Thyroid gland (tissue), 4 donors: ENCODE measurements around the gene PHACTR3. TPM values are rescaled to one million over a fixed set of nuclear protein-coding genes. Genes with fewer than 3 reads are reported as not detected.

Experiments used
- DNase-seq, 2 donors: peaks; one replicate each; pipeline ENCODE4 v3.0.0-alpha.2; 2019
- H3K27ac ChIP-seq, 3 donors: fragments of 200-600 bp; sonication (generic); 1 replicate in 2 of 3; 2 replicates in 1 of 3; pipeline ENCODE4 v1.5.1; 2016 to 2019; ENCODE audit warnings: mild to moderate bottlenecking in 1 of 3, moderate library complexity in 1 of 3
- H3K27me3 ChIP-seq: fragments of 200-600 bp; sonication (generic); one replicate; pipeline ENCODE4 v1.5.1; 2019
- H3K36me3 ChIP-seq, 2 donors: fragments of 200-600 bp; sonication (generic); one replicate each; pipeline ENCODE4 v1.5.1; 2016 to 2019
- H3K4me1 ChIP-seq, 2 donors: fragments of 200-600 bp; sonication (generic); one replicate each; pipeline ENCODE4 v1.5.1; 2017 to 2019
- H3K4me3 ChIP-seq, 3 donors: fragments of 200-600 bp; sonication (generic); replicated peaks in 1 of 3; 1 replicate in 2 of 3; 2 replicates in 1 of 3; pipeline ENCODE4 v1.5.1; 2016; ENCODE audit warnings: mild to moderate bottlenecking in 1 of 3
- H3K9me3 ChIP-seq: fragments of 200-600 bp; sonication (generic); one replicate; pipeline ENCODE4 v1.5.1; 2017
- CTCF ChIP-seq, 6 experiments: fragments of 200-600 bp in 3 of 6; fragments of 450-650 bp in 3 of 6; sonication (generic) in 3 of 6; IDR thresholded peaks; one replicate each; pipeline ENCODE4 v1.5.1; 2016 to 2019; ENCODE audit warnings: antibody characterized with exemption in 6 of 6, mild to moderate bottlenecking in 2 of 6, inconsistent platforms in 1 of 6, moderate library complexity in 1 of 6
- POLR2A ChIP-seq, 2 donors: fragments of 450-650 bp; IDR thresholded peaks; one replicate each; pipeline ENCODE4 v1.6.1; 2017; ENCODE audit warnings: antibody characterized with exemption in 2 of 2, mild to moderate bottlenecking in 2 of 2, moderate library complexity in 1 of 2
- WGBS, 2 donors: methylation state at CpG; one replicate each; pipeline ENCODE4 v1.1.5; 2017; 5-methylcytosine and 5-hydroxymethylcytosine counted together
- intact Hi-C: fragments of 100-400 bp; cut with DNase I; formaldehyde crosslinking; loops from one replicate; pipeline ENCODE4 v1.15.1; 2023
- total RNA-seq, 4 donors: library from RNA; depleted of rRNA; stranded (reverse); fragments of >200 nt; gene quantifications; one replicate each; pipeline ENCODE4 v1.2.3, GENCODE V29; 2016

The PHACTR3 gene
- total RNA-seq, 4 donors from 2014 or later: 2.4 TPM; not detected in 3

DNA sequence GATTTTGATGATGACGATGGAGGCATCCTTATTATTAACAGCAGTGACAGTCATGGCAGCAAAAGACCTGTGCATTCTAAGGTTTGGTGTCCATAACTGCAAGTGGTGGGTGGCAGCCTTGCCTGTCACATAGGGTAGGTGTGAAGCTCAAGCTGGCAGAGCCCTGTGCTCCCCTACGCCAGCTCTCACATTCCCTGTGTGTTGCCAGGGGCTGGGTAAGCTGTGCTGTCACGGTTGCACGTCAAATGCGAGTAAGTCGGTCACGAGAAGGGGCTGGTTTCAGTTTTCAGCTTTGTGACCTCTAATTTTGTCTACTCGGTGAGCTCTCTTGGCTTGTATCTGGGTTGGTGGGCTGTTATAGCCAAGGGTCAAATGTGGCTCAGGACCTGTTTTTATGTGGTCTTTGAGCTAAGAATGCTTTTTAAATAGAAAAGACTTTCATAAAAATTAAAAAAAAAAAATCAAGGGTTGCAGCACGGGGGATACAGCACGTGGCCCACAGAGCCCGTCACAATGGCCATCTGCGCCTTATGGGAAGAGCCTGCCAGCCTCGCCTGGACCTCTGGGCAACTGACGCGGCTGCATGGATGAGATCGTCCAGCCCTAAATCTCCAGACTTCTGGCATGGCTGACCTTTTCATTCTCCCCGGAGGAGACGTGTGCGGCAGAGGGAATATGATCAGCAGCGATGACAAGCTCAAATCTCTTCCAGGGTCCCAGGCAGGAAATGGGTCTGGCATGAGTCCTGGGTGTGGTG is 148.5 kb downstream of the PHACTR3 start:
- no peak overlapping the region for H3K27ac ChIP-seq
- no peaks in the 10 kb centered on the region for H3K27me3 ChIP-seq
- no peak for DNase-seq
- TF ChIP-seq CTCF (IDR thresholded peaks at IDR 0.05): no peak
- no peak for TF ChIP-seq POLR2A (IDR thresholded peaks at IDR 0.05)
- 69% methylated on average over 19 to 20 of the region's 20 CpGs for WGBS, 2 donors
- H3K9me3 ChIP-seq: no peaks in the 10 kb centered on the region
- peaks cover 0 to 3% of the 10 kb centered on the region in 2 donors for H3K4me1 ChIP-seq
- H3K4me3 ChIP-seq: no peak overlapping the region
- H3K36me3 ChIP-seq: no peaks in the 10 kb centered on the region
- intact Hi-C loops: no loop called here

DNA sequence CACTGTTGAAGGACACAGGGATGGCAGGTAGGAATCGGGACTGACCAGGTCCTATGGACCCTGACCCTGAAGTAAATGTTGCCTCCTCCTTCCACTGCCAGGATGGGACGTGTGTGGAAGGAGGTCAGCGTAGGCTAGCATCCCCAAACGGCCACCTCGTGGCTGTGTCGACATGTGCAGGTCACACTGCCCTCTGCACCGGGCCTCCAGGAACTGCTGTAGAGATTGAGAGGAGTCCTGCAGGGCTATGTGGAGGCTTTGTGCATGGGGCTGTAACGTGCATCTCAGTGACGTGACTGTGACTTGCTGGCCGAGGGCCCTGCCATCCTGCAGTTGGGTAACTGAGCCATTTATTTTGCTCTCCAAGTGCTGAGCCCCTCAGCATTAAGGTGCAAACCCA is 149.5 kb downstream of the PHACTR3 start:
- no peak overlapping the region for H3K27ac ChIP-seq
- H3K9me3 ChIP-seq: no peaks in the 10 kb centered on the region
- intact Hi-C loops: no loop called here
- H3K27me3 ChIP-seq: no peaks in the 10 kb centered on the region
- no peaks in the 10 kb centered on the region for H3K36me3 ChIP-seq
- H3K4me1 ChIP-seq: peaks cover 0 to 1% of the 10 kb centered on the region in 2 donors
- DNase-seq: no peak
- WGBS, 2 donors: 66 to 76% methylated on average over 9 to 10 of the region's 10 CpGs
- TF ChIP-seq CTCF (IDR thresholded peaks at IDR 0.05) (no peak), POLR2A (IDR thresholded peaks at IDR 0.05) (no peak)
- no peak overlapping the region for H3K4me3 ChIP-seq

DNA sequence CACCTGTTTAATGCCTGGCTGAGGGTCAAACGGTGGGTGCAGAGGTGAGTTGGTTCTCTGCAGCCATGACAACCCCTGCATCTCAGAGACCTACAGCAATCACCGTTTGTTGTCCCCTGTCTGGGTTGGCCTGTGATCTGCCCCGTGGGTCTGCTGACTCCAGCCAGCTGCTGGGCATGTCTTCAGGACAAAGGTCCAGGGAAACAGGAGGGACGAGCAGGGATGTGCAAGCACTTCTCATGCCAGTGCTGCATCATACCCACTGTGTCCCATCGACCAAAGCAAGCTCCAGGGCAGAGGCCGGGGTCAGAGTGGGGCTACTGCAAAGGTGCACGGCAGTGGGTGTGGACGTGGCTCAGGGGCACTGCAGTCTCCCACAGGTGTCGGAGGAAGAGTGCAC is 150.2 kb downstream of the PHACTR3 start:
- no peak for TF ChIP-seq CTCF (IDR thresholded peaks at IDR 0.05)
- TF ChIP-seq POLR2A (IDR thresholded peaks at IDR 0.05): no peak
- no peaks in the 10 kb centered on the region for H3K27me3 ChIP-seq

DNA sequence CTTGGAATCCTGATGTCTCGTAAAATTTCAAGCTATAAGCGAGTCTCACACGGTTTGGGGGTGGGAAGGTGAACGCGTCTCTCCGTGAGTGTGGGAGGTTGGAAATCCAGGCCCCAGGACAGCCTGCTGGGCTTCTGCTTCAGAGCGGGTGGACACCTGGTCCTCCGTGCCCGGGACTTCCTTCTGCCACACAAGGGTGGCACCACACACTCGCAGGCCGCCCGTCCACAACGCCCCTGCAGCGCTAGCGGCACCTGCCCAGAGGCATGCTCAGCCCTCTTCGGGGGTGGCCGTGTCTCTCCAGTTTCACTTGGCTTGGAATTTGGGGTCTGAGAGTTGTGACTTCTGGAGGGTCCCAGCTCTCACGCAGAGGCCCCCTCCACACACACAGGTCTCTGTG is 151.9 kb downstream of the PHACTR3 start:
- Histone ChIP-seq H3K9me3 (no peaks in the 10 kb centered on the region), H3K36me3 (no peaks in the 10 kb centered on the region), H3K4me3 (no peak overlapping the region), H3K27me3 (no peaks in the 10 kb centered on the region), H3K4me1 (no peaks in the 10 kb centered on the region), H3K27ac (no peak overlapping the region)
- WGBS, 2 donors: 89 to 90% methylated on average over 17 to 18 of the region's 18 CpGs
- no peak for DNase-seq
- intact Hi-C loops: no loop called here
- TF ChIP-seq CTCF (IDR thresholded peaks at IDR 0.05) (no peak), POLR2A (IDR thresholded peaks at IDR 0.05) (no peak)

More for the DNA sequence above, 150.2 kb downstream of the PHACTR3 start:
- Histone ChIP-seq H3K27ac (no peak overlapping the region), H3K4me1 (no peaks in the 10 kb centered on the region), H3K4me3 (no peak overlapping the region), H3K36me3 (no peaks in the 10 kb centered on the region), H3K9me3 (no peaks in the 10 kb centered on the region)
- no peak for DNase-seq
- WGBS, 2 donors: 60 to 66% methylated on average over 9 of the region's 9 CpGs
- intact Hi-C loops: no loop called here

DNA sequence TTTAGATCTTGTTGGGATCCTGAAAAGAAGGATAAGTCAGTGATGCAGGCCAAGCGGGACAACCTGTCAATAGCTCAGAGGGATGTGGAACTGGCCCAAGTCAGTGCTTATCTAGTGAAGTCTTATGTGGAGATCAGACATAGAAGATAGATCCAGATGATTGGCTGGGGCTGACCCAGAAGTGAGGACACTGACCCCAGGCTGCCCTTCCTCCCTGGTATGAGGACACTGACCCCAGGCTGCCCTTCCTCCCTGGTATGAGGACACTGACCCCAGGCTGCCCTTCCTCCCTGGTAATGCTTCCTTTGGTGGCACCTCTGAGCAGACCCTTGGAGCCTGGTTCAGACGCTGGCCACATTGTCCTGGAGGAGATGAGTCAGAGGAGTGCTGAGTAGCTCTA is 159.7 kb downstream of the PHACTR3 start:
- Histone ChIP-seq H3K4me1 (no peaks in the 10 kb centered on the region), H3K36me3 (no peaks in the 10 kb centered on the region), H3K9me3 (no peaks in the 10 kb centered on the region), H3K27me3 (no peaks in the 10 kb centered on the region), H3K4me3 (no peak overlapping the region), H3K27ac (no peak overlapping the region)
- 75 to 95% methylated on average over 2 of the region's 2 CpGs for WGBS, 2 donors
- no peak for DNase-seq
- intact Hi-C loops: no loop called here
- TF ChIP-seq POLR2A (IDR thresholded peaks at IDR 0.05) (no peak), CTCF (IDR thresholded peaks at IDR 0.05) (no peak)
